ENCODE data around the gene PSAT1.
"Not testable (repeated sequence)": the region's sequence is repeated elsewhere in the genome, so short reads cannot be mapped to it uniquely, and the experiment has no call there.

Gene PSAT1

DNA sequence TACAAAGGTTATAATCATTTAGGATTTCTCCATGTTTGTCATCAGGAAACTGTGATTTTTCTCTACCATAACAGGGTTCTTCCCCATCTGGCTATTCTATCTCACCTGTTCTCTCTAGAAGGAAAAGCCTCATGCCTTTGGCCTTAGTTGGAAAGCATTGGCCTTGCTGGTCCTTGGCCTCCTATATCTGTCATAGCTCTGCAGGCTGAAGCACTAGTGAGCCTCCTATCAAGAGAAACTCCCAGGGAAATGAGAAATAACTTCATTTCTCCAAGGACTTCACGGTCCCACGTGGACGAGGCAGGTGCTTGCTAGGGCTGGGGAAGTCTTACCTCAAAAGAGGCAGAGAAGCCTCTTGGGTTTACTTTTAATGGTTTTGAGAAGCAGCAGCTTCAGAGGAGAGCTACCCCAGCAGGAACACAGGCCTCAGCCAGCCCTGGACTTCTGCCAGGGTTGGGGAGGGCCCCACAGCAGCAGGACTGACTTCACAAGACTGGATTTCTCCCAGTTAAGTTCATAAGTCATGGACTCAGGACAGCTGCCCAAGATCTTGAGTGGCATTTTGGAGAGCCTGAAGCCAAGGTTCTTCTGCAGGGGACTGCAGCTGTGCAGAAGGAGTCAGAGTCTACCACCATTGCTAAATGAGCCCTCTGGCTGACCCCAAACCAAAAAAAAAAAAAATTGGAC lies 15.8 kb upstream of the PSAT1 start:
- no peak overlapping the region for H3K4me3 ChIP-seq (ENCODE audit: low read depth, low read length)
- TF ChIP-seq, protein P1, sequence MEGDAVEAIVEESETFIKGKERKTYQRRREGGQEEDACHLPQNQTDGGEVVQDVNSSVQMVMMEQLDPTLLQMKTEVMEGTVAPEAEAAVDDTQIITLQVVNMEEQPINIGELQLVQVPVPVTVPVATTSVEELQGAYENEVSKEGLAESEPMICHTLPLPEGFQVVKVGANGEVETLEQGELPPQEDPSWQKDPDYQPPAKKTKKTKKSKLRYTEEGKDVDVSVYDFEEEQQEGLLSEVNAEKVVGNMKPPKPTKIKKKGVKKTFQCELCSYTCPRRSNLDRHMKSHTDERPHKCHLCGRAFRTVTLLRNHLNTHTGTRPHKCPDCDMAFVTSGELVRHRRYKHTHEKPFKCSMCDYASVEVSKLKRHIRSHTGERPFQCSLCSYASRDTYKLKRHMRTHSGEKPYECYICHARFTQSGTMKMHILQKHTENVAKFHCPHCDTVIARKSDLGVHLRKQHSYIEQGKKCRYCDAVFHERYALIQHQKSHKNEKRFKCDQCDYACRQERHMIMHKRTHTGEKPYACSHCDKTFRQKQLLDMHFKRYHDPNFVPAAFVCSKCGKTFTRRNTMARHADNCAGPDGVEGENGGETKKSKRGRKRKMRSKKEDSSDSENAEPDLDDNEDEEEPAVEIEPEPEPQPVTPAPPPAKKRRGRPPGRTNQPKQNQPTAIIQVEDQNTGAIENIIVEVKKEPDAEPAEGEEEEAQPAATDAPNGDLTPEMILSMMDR (IDR thresholded peaks at IDR 0.05; ENCODE audit: low read depth, low read length, missing control alignments), result no peak
- no peak for DNase-seq (ENCODE audit: low read depth)

DNA sequence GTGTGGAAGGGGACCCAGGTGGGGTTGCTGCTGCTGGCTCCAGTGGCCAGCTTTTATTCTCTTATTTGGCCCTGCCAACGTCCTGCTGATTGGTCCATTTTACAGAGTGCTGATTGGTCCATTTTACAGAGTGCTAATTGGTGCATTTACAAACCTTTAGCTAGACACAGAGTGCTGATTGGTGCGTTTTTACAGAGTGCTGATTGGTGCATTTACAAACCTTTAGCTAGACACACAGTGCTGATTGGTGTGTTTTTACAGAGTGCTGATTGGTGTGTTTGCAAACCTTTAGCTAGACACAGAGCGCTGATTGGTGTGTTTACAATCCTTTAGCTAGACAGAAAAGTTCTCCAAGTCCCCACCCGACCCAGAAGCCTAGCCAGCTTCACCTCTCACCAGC lies 12.7 kb upstream of the PSAT1 start:
- DNase-seq (ENCODE audit: low read depth), result not testable (repeated sequence)

DNA sequence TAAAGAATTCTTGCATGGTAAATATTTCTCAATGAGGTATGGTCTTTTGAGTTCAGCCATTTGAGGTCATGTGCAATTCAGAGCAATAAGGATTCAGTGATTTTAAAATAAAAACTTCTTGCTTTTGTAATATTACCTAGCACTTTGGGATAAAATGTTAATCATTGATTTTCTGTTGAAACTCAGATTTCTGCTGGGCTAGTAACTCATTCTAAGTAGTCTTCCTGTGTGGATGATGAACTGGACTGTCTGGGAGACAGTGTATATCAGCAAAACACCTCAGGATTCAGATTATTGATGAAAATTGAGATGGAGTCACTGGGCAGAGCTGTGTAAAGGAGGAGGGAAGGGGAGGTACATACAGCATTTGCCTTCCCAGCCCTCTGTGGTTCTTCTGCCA lies 10.8 kb upstream of the PSAT1 start:
- no peak for DNase-seq (ENCODE audit: low read depth)
- H3K4me3 ChIP-seq (ENCODE audit: low read depth, low read length), result no peak overlapping the region
- TF ChIP-seq, protein P1 (IDR thresholded peaks at IDR 0.05; ENCODE audit: low read depth, low read length, missing control alignments), result no peak

More for the DNA sequence above, 12.7 kb upstream of the PSAT1 start:
- H3K4me3 ChIP-seq (ENCODE audit: low read depth, low read length), result not testable (repeated sequence)

DNA sequence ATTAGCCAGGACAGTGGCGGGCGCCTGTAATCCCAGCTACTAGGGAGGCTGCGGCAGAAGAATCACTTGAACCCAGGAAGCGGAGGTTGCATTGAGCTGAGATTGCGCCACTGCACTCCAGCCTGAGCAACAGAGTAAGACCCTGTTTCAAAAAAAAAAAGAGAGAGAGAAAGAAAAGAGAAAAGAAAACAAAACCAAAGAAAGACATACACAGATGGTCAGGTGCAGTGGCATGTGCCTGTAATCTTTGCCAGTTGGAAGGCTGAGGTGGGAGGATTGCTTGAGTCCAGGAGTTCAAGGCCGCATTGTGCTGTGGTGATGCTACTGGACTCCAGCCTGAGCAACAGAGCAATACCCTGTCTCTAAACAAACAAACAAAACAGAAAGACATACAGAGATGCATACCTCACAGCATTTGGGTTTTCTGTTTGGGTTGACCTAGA lies 10.0 kb upstream of the PSAT1 start:
- TF ChIP-seq, protein P1 (IDR thresholded peaks at IDR 0.05; ENCODE audit: low read depth, low read length, missing control alignments), result no peak
- no peak for DNase-seq (ENCODE audit: low read depth)
- no peak overlapping the region for H3K4me3 ChIP-seq (ENCODE audit: low read depth, low read length)

DNA sequence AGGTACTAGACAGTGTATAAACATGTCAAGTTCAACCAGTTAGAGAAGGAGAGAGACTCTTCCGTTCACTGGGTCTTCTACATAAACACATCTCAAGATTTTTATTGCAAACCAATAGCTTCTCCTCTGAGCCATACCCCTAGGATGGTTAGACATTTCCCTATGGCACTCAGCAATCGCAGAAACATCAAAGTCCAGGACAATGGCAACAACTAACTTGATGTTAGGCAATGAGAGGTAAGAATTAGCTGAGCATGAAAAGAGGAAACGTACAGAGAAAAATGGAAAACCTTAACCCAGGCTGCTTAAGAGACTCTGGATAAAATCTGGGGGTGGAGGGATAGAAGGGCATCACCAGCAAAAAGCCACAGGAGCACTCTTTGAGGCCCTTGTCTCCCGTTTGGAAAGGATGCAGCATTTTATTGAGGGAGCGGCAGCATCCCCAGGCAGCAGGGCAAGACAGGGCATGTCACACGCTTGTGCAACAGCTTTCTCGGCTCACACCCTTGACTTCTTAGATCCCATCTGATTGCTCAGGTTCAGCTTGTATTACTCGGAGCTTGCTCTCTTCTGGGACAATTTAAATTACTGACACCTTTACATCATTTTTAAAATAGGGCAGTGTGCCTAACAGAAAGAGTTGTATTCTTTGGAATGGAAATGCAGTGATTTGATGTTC lies 8.6 kb upstream of the PSAT1 start:
- TF ChIP-seq, protein P1 (IDR thresholded peaks at IDR 0.05; ENCODE audit: low read depth, low read length, missing control alignments), result no peak
- no peak overlapping the region for H3K4me3 ChIP-seq (ENCODE audit: low read depth, low read length)
- DNase-seq (ENCODE audit: low read depth), result no peak

DNA sequence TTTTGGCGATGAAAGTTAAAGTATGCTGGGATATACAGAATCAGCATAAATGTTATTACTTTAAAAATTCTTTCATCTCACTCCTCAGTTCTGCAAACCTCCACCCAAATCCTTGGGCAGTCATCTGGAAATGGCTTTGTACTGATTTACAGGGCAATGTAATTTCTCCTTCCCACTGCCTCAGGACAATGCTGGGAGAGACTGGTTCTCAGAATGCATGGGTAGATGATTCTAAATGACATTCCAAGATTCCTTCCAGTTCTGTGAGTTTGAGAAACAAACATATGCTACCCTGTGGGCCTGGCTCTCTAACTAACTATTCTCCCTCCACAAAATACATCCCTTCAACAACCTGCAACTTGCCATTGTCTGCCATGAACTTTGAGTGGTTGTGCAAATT lies 7.5 kb upstream of the PSAT1 start:
- H3K4me3 ChIP-seq (ENCODE audit: low read depth, low read length), result no peak overlapping the region
- TF ChIP-seq, protein P1 (IDR thresholded peaks at IDR 0.05; ENCODE audit: low read depth, low read length, missing control alignments), result no peak
- DNase-seq (ENCODE audit: low read depth), result no peak

DNA sequence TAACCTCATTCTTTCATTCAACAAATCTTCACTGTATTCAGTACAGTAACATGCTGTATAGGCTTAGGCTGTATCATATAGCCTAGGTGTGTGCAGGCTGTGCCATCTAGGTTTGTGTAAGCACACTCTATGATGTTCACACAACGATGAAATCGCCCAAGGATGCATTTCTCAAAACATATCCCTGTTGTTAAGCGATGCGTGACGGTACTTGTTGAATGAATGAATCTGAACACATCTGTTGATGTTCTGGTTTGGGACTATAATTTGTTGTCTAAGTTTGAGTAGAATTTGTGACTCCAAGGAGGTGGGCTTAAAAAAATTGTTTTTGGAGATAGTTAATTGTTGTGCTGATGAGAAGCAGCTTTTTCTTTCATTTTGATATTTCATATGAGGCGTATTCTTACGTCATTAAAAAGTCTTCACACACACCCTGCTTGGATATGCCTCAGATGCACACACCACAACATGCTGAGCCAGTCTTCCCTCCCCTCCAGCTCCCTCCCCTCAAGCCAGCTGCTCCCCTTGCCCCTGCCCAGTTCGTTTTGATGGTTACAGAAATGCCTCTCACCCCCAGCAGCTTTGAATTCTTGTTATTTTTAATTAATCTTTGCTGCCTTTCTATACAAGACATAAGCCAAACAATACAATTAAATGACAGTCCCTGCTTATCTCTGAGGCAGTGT lies 5.5 kb upstream of the PSAT1 start:
- TF ChIP-seq, protein P1 (IDR thresholded peaks at IDR 0.05; ENCODE audit: low read depth, low read length, missing control alignments), result no peak
- H3K4me3 ChIP-seq (ENCODE audit: low read depth, low read length), result no peak overlapping the region
- no peak for DNase-seq (ENCODE audit: low read depth)
